ENCODE data around the gene SLC12A7. TPM values are rescaled to one million over a fixed set of nuclear protein-coding genes. Genes with fewer than 3 reads are reported as not detected.

SLC12A7 gene
- total RNA-seq, 1 donor from 2014 or later, result 11.5 TPM

DNA sequence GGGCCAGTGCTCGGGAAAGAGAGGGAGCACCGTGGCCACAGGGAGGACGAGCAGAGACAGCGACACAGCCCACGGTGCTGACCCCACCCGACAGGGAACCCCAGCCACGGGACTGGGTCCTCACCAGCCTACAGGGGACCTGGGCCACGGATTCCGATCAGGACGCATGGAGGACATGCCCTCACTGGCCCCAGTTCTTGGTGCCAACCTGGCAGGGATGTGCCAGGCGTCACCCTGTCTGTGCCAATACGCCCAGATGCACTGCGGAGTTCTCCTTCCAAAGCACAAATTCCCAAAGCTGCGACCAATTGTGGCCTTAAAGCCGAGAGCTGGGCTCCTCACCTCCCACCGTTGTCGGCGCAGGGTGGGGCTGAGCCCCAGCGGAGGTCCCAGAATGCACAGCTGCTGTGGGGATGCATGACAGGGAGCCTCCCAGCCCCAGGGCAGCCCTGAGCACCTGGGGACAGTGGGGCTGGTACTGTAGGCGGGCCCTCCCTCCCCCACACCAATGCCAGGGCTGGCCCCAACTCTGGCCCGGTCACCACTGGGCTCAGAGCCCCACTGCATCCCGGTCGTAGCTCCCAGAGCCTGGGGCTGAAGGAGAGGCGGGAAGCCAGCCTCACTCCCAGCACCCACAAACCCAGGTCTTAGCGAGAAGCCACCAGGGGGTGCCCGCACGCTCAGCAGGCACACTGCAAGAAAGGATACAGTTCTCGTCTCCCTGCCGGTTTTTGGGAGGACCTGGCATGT lies 59.0 kb downstream of the SLC12A7 start:
- Mint-ChIP-seq H3K27me3 (ENCODE audit: unreplicated experiment) (no peaks in the 10 kb centered on the region), H3K9me3 (ENCODE audit: unreplicated experiment) (no peaks in the 10 kb centered on the region), H3K4me3 (ENCODE audit: unreplicated experiment) (no peak overlapping the region), H3K27ac (ENCODE audit: unreplicated experiment) (no peak overlapping the region), H3K4me1 (ENCODE audit: unreplicated experiment) (peaks cover 1% of the 10 kb centered on the region), H3K36me3 (ENCODE audit: unreplicated experiment) (no peaks in the 10 kb centered on the region)
- no peak for DNase-seq (ENCODE audit: extremely low spot score, unreplicated experiment)
- TF ChIP-seq, protein P1, sequence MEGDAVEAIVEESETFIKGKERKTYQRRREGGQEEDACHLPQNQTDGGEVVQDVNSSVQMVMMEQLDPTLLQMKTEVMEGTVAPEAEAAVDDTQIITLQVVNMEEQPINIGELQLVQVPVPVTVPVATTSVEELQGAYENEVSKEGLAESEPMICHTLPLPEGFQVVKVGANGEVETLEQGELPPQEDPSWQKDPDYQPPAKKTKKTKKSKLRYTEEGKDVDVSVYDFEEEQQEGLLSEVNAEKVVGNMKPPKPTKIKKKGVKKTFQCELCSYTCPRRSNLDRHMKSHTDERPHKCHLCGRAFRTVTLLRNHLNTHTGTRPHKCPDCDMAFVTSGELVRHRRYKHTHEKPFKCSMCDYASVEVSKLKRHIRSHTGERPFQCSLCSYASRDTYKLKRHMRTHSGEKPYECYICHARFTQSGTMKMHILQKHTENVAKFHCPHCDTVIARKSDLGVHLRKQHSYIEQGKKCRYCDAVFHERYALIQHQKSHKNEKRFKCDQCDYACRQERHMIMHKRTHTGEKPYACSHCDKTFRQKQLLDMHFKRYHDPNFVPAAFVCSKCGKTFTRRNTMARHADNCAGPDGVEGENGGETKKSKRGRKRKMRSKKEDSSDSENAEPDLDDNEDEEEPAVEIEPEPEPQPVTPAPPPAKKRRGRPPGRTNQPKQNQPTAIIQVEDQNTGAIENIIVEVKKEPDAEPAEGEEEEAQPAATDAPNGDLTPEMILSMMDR (IDR thresholded peaks at IDR 0.05), result no peak

GRCh38 chr5:1052076-1052475 lies 59.8 kb downstream of the SLC12A7 start:
- TF ChIP-seq, protein P1 (IDR thresholded peaks at IDR 0.05), result no peak
- Mint-ChIP-seq H3K4me1 (ENCODE audit: unreplicated experiment) (peaks cover 1% of the 10 kb centered on the region), H3K36me3 (ENCODE audit: unreplicated experiment) (no peaks in the 10 kb centered on the region), H3K27ac (ENCODE audit: unreplicated experiment) (no peak overlapping the region), H3K27me3 (ENCODE audit: unreplicated experiment) (no peaks in the 10 kb centered on the region), H3K4me3 (ENCODE audit: unreplicated experiment) (no peak overlapping the region), H3K9me3 (ENCODE audit: unreplicated experiment) (peaks cover 4% of the 10 kb centered on the region)
- DNase-seq (ENCODE audit: extremely low spot score, unreplicated experiment), result no peak

- TF ChIP-seq, protein P1 (IDR thresholded peaks at IDR 0.05), result no peak
- H3K27me3 Mint-ChIP-seq (ENCODE audit: unreplicated experiment), result no peaks in the 10 kb centered on the region
- H3K27ac Mint-ChIP-seq (ENCODE audit: unreplicated experiment), result no peak overlapping the region
- H3K9me3 Mint-ChIP-seq (ENCODE audit: unreplicated experiment), result peaks cover 8% of the 10 kb centered on the region
- DNase-seq (ENCODE audit: extremely low spot score, unreplicated experiment), result no peak
- no peak overlapping the region for H3K4me3 Mint-ChIP-seq (ENCODE audit: unreplicated experiment)
- H3K36me3 Mint-ChIP-seq (ENCODE audit: unreplicated experiment), result no peaks in the 10 kb centered on the region
- H3K4me1 Mint-ChIP-seq (ENCODE audit: unreplicated experiment), result peaks cover 1% of the 10 kb centered on the region
Observed at GRCh38 chr5:1051366-1051720, 60.5 kb downstream of the SLC12A7 start.

DNA sequence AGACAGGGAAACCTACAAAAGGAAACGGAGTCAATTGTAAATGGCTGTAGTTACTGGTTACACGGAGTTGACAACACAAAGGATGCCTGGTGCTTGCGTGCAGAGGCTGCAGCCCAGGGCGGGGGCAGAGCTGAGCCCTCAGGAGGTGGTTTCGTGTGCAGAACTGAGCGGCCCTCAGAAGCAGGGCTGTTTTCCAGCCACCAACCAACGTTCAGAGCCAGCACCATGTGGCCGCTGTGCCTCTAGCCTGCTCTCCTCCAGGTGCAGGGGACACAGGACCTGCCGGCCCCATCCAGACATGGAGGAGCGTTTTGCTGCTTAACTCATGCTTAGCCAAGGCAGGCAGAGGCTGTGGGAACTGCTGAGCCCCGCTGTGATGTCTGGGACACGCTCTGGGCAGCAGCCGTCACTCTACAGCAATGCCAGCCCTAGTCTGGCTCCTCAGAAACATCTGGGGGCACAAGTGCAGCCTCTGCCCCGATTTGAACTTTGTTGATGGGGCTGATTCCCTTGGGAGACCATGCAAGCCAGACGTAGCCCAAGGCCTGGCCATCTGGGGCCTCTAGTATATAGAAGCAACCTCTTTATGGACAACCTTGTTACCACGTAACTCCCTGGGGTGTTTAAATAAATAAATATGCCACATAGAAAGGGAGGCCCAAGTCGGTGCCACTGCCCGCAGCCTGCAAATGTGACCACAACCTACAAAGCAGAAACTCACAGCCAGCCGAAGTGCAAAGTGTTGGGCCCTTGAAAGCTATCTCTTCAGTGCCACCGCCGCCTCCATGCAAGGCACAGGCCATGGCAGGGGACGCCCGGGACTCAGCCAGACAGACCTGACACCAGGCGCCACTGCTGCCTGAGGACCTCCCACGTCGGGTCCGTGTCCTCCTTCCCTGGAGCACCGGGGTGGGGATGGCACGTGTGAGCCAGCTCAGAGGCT lies 61.2 kb downstream of the SLC12A7 start:
- H3K9me3 Mint-ChIP-seq (ENCODE audit: unreplicated experiment), result peaks cover 15% of the 10 kb centered on the region
- TF ChIP-seq, protein P1 (IDR thresholded peaks at IDR 0.05), result no peak
- no peaks in the 10 kb centered on the region for H3K27me3 Mint-ChIP-seq (ENCODE audit: unreplicated experiment)
- H3K36me3 Mint-ChIP-seq (ENCODE audit: unreplicated experiment), result no peaks in the 10 kb centered on the region
- H3K27ac Mint-ChIP-seq (ENCODE audit: unreplicated experiment), result no peak overlapping the region
- peaks cover 1% of the 10 kb centered on the region for H3K4me1 Mint-ChIP-seq (ENCODE audit: unreplicated experiment)
- DNase-seq (ENCODE audit: extremely low spot score, unreplicated experiment), result no peak
- no peak overlapping the region for H3K4me3 Mint-ChIP-seq (ENCODE audit: unreplicated experiment)

Measured in osteocyte (in vitro differentiated cells).